ACC112 (cell line): ENCODE measurements around the gene MAPK8IP2.

Experiments used
- H2AFZ ChIP-seq: fragments of 200-600 bp; sonication (generic); one replicate; pipeline ENCODE4 v1.6.0; 2017; ENCODE audit warnings: antibody characterized with exemption, low read length; ENCODE audit not compliant: unreplicated experiment
- H3K27ac ChIP-seq: fragments of 200-600 bp; sonication (generic); 2 replicates; pipeline ENCODE4 v1.5.1; 2014; ENCODE audit warnings: low read depth, mild to moderate bottlenecking, antibody characterized with exemption, low read length, moderate library complexity
- H3K27me3 ChIP-seq: fragments of 200-600 bp; sonication (generic); 2 replicates; pipeline ENCODE4 v1.6.1; 2014; ENCODE audit warnings: mild to moderate bottlenecking, antibody characterized with exemption, low read length, moderate library complexity, mixed read lengths; ENCODE audit not compliant: insufficient read depth
- H3K36me3 ChIP-seq: fragments of 200-600 bp; sonication (generic); 2 replicates; pipeline ENCODE4 v1.6.1; 2016; ENCODE audit warnings: mild to moderate bottlenecking, antibody characterized with exemption, low read length, moderate library complexity, mixed read lengths; ENCODE audit not compliant: insufficient read depth
- H3K4me1 ChIP-seq: fragments of 200-600 bp; sonication (generic); one replicate; pipeline ENCODE4 v1.6.1; 2016; ENCODE audit warnings: low read length, mixed read lengths; ENCODE audit not compliant: insufficient read depth, unreplicated experiment, control insufficient read depth
- H3K4me3 ChIP-seq: fragments of 200-600 bp; sonication (generic); 2 replicates; pipeline ENCODE4 v1.5.1; 2014; ENCODE audit warnings: mild to moderate bottlenecking, low read depth, low read length
- H3K79me2 ChIP-seq: fragments of 200-600 bp; sonication (generic); one replicate; pipeline ENCODE4 v1.6.0; 2016; ENCODE audit warnings: low read length; ENCODE audit not compliant: control insufficient read depth, unreplicated experiment, insufficient read depth

Gene MAPK8IP2

GRCh38 chr22:50620593-50621355, 20.2 kb downstream of the MAPK8IP2 start:
- Histone ChIP-seq H3K27ac (no peak overlapping the region), H3K27me3 (no peaks in the 10 kb centered on the region), H3K79me2 (no peaks in the 10 kb centered on the region), H3K36me3 (no peaks in the 10 kb centered on the region), H2AFZ (no peak overlapping the region), H3K4me1 (peaks cover 14% of the 10 kb centered on the region), H3K4me3 (peak overlapping the region; percentile 65)

- Histone ChIP-seq H3K4me1 (peaks cover 14% of the 10 kb centered on the region), H3K36me3 (no peaks in the 10 kb centered on the region), H2AFZ (no peak overlapping the region), H3K27me3 (no peaks in the 10 kb centered on the region), H3K79me2 (no peaks in the 10 kb centered on the region), H3K4me3 (peak overlapping the region; percentile 65), H3K27ac (no peak overlapping the region)
Observed at GRCh38 chr22:50621356-50621880, 20.8 kb downstream of the MAPK8IP2 start.

GRCh38 chr22:50621948-50622722, 21.5 kb downstream of the MAPK8IP2 start:
- Histone ChIP-seq H3K4me1 (peaks cover 14% of the 10 kb centered on the region), H3K27me3 (no peaks in the 10 kb centered on the region), H3K36me3 (no peaks in the 10 kb centered on the region), H3K4me3 (peak overlapping the region; percentile 65), H3K79me2 (no peaks in the 10 kb centered on the region), H2AFZ (no peak overlapping the region), H3K27ac (no peak overlapping the region)

- H3K4me1 ChIP-seq, result peaks cover 14% of the 10 kb centered on the region
- H3K79me2 ChIP-seq, result no peaks in the 10 kb centered on the region
- no peaks in the 10 kb centered on the region for H3K27me3 ChIP-seq
- H3K27ac ChIP-seq, result no peak overlapping the region
- no peaks in the 10 kb centered on the region for H3K36me3 ChIP-seq
- no peak overlapping the region for H3K4me3 ChIP-seq
- H2AFZ ChIP-seq, result no peak overlapping the region
Observed at GRCh38 chr22:50622723-50623327, 22.2 kb downstream of the MAPK8IP2 start.

- H3K79me2 ChIP-seq, result no peaks in the 10 kb centered on the region
- peaks cover 14% of the 10 kb centered on the region for H3K4me1 ChIP-seq
- H3K36me3 ChIP-seq, result no peaks in the 10 kb centered on the region
- no peak overlapping the region for H2AFZ ChIP-seq
- no peak overlapping the region for H3K4me3 ChIP-seq
- no peaks in the 10 kb centered on the region for H3K27me3 ChIP-seq
- no peak overlapping the region for H3K27ac ChIP-seq
Observed at GRCh38 chr22:50624347-50625130, 23.9 kb downstream of the MAPK8IP2 start.

- Histone ChIP-seq H3K4me3 (no peak overlapping the region), H3K4me1 (peaks cover 14% of the 10 kb centered on the region), H3K79me2 (no peaks in the 10 kb centered on the region), H3K27me3 (no peaks in the 10 kb centered on the region), H2AFZ (no peak overlapping the region), H3K27ac (no peak overlapping the region), H3K36me3 (no peaks in the 10 kb centered on the region)
Observed at GRCh38 chr22:50625131-50625567, 24.6 kb downstream of the MAPK8IP2 start.

GRCh38 chr22:50625568-50626313, 25.1 kb downstream of the MAPK8IP2 start:
- no peaks in the 10 kb centered on the region for H3K79me2 ChIP-seq
- no peaks in the 10 kb centered on the region for H3K36me3 ChIP-seq
- peaks cover 12% of the 10 kb centered on the region for H3K4me1 ChIP-seq
- no peak overlapping the region for H3K27ac ChIP-seq
- H3K4me3 ChIP-seq, result no peak overlapping the region
- no peaks in the 10 kb centered on the region for H3K27me3 ChIP-seq
- no peak overlapping the region for H2AFZ ChIP-seq

GRCh38 chr22:50626314-50626849, 25.8 kb downstream of the MAPK8IP2 start:
- no peak overlapping the region for H2AFZ ChIP-seq
- no peak overlapping the region for H3K4me3 ChIP-seq
- H3K27me3 ChIP-seq, result no peaks in the 10 kb centered on the region
- H3K4me1 ChIP-seq, result peaks cover 6% of the 10 kb centered on the region
- H3K27ac ChIP-seq, result no peak overlapping the region
- no peaks in the 10 kb centered on the region for H3K79me2 ChIP-seq
- no peaks in the 10 kb centered on the region for H3K36me3 ChIP-seq

- Histone ChIP-seq H3K79me2 (no peaks in the 10 kb centered on the region), H3K36me3 (no peaks in the 10 kb centered on the region), H2AFZ (no peak overlapping the region), H3K4me1 (peaks cover under 1% of the 10 kb centered on the region), H3K27ac (no peak overlapping the region), H3K4me3 (peak overlapping the region; percentile 89), H3K27me3 (no peaks in the 10 kb centered on the region)
Observed at GRCh38 chr22:50626850-50627641, 26.5 kb downstream of the MAPK8IP2 start.
